HepG2 (cell line): Measurements from ENCODE around the gene RTEL1. TPM values are rescaled to one million over a fixed set of nuclear protein-coding genes. Genes with fewer than 3 reads are reported as not detected.
A peak's percentile ranks its signal among the peaks of the same experiment; 100 is the strongest.

Source experiments
- ATAC-seq: fragments of 200-7000 bp; cut with Tn5 transposase; 3 replicates; pipeline ENCODE4 v1.9.1; 2020; ENCODE audit warnings: mild to moderate bottlenecking, moderate library complexity
- BruUV-seq: library from RNA; stranded (reverse); fragments of 400-500 nt; replicated peaks from 2 replicates; lab custom pipeline; 2021; lab: Mats Ljungman, UMichigan
- CTCF ChIA-PET: fragments of 300-600 bp; formaldehyde crosslinking; extraction: SDS; loops from one replicate; lab custom pipeline; 2021; ENCODE audit warnings: low total read pairs, inconsistent platforms, low intra/inter-chr PET ratio; lab: Yijun Ruan, JAX
- POLR2A ChIA-PET: fragments of 350-600 bp; sonication (Branson Sonifier 250); formaldehyde crosslinking; loops from one replicate; lab custom pipeline; 2020; ENCODE audit warnings: antibody characterized with exemption, inconsistent platforms; lab: Yijun Ruan, JAX
- DNase-seq: peaks from one replicate; pipeline ENCODE4 v3.0.0-alpha.2; 2015; ENCODE audit warnings: low spot score
- FAIRE-seq: peaks from 3 replicates; lab custom pipeline; 2011; peaks lifted over from hg19 to GRCh38; lab: Jason Lieb, UNC
- H2AFZ ChIP-seq: one replicate; pipeline ENCODE4 v1.6.1; 2011; ENCODE audit warnings: low read length, inconsistent platforms
- H3K27ac ChIP-seq: fragments of 300-600 bp; 3 replicates; pipeline ENCODE4 v1.8.0; 2011; ENCODE audit warnings: mixed run types, mild to moderate bottlenecking, mixed read lengths, low read length, inconsistent platforms; ENCODE audit not compliant: insufficient read depth; ENCODE audit errors: extremely low read length
- H3K27me3 ChIP-seq, 2 experiments: fragments of 200-600 bp in 1 of 2; 2 replicates in 1 of 2; 3 replicates in 1 of 2; pipeline versions ENCODE4 v1.6.0 to v1.8.0; 2011; ENCODE audit warnings: low read length in 2 of 2, mild to moderate bottlenecking in 2 of 2, moderate library complexity in 2 of 2, inconsistent platforms in 1 of 2; ENCODE audit not compliant: insufficient read depth in 2 of 2, control insufficient read depth in 1 of 2
- H3K36me3 ChIP-seq, 2 experiments: fragments of 200-600 bp in 1 of 2; replicated peaks in 1 of 2; 2 replicates in 1 of 2; 3 replicates in 1 of 2; pipeline versions ENCODE4 v1.5.1 to v1.8.0; 2011; ENCODE audit warnings: low read length in 2 of 2, inconsistent platforms in 1 of 2; ENCODE audit not compliant: insufficient read depth in 2 of 2, control insufficient read depth in 1 of 2
- H3K4me1 ChIP-seq: 2 replicates; pipeline ENCODE4 v1.5.1; 2012; ENCODE audit warnings: low read length, inconsistent platforms; ENCODE audit not compliant: insufficient read depth
- H3K4me2 ChIP-seq: 2 replicates; pipeline ENCODE4 v1.6.0; 2011; ENCODE audit warnings: low read depth, low read length, inconsistent platforms
- H3K4me3 ChIP-seq, 3 experiments: fragments of 200-600 bp in 1 of 3; sonication (generic), shearing (Covaris generic) in 1 of 3; replicated peaks in 1 of 3; 2 replicates each; pipeline ENCODE4 v1.5.1; 2011 to 2016; ENCODE audit warnings: low read length in 3 of 3, inconsistent platforms in 2 of 3, low read depth in 2 of 3, mild to moderate bottlenecking in 2 of 3, control low read depth in 1 of 3, mixed read lengths in 1 of 3; ENCODE audit not compliant: insufficient read depth in 1 of 3
- H3K79me2 ChIP-seq: one replicate; pipeline ENCODE4 v1.6.1; 2011; ENCODE audit warnings: low read length, inconsistent platforms; ENCODE audit not compliant: insufficient read depth
- H3K9ac ChIP-seq: 2 replicates; pipeline ENCODE4 v1.6.0; 2011; ENCODE audit warnings: mild to moderate bottlenecking, low read depth, low read length, inconsistent platforms; ENCODE audit not compliant: insufficient read depth
- H3K9me3 ChIP-seq: 2 replicates; pipeline ENCODE4 v1.5.1; 2012; ENCODE audit warnings: mild to moderate bottlenecking, low read length
- H4K20me1 ChIP-seq: 2 replicates; pipeline ENCODE4 v1.6.0; 2011; ENCODE audit warnings: inconsistent platforms, mild to moderate bottlenecking, low read length, moderate library complexity; ENCODE audit not compliant: insufficient read depth
- CEBPB ChIP-seq: IDR thresholded peaks from 2 replicates; pipeline ENCODE4 v1.6.1; 2011; ENCODE audit warnings: low read depth, low read length, improper control_type of control experiment, borderline replicate concordance
- E2F2 ChIP-seq: sonication (generic); formaldehyde crosslinking; IDR thresholded peaks from 2 replicates; pipeline ENCODE4 v1.4.0; 2020; ENCODE audit warnings: missing genetic modification reagents, borderline replicate concordance
- ELF3 ChIP-seq: IDR thresholded peaks from 2 replicates; pipeline ENCODE4 v1.6.1; 2016; ENCODE audit warnings: missing genetic modification reagents, missing compliant biosample characterization
- KIAA2018 ChIP-seq: sonication (generic); formaldehyde crosslinking; IDR thresholded peaks from 2 replicates; pipeline ENCODE4 v1.5.0; 2020; ENCODE audit warnings: mild to moderate bottlenecking, missing genetic modification reagents, borderline replicate concordance
- MAZ ChIP-seq, 2 experiments: sonication (generic) in 1 of 2; formaldehyde crosslinking in 1 of 2; IDR thresholded peaks; 2 replicates each; pipeline versions ENCODE4 v1.5.0 to v1.6.1; 2012 to 2020; ENCODE audit warnings: low read depth in 2 of 2, mild to moderate bottlenecking in 2 of 2, borderline replicate concordance in 1 of 2, improper control_type of control experiment in 1 of 2, low read length in 1 of 2, missing genetic modification reagents in 1 of 2, moderate library complexity in 1 of 2
- NKX3-1 ChIP-seq: sonication (generic); formaldehyde crosslinking; IDR thresholded peaks from 2 replicates; pipeline ENCODE4 v1.5.0; 2020; ENCODE audit warnings: missing genetic modification reagents
- PITX1 ChIP-seq: sonication (generic); formaldehyde crosslinking; IDR thresholded peaks from 2 replicates; pipeline ENCODE4 v1.5.1; 2020; ENCODE audit warnings: mild to moderate bottlenecking, missing genetic modification reagents
- SMARCC2 ChIP-seq: fragments of 450-650 bp; IDR thresholded peaks from 2 replicates; pipeline ENCODE4 v1.6.1; 2017; ENCODE audit warnings: antibody characterized with exemption, mild to moderate bottlenecking
- TOE1 ChIP-seq: sonication (generic); formaldehyde crosslinking; IDR thresholded peaks from 2 replicates; pipeline ENCODE4 v1.4.0; 2020; ENCODE audit warnings: mild to moderate bottlenecking, missing genetic modification reagents
- ZMYM2 ChIP-seq: sonication (generic); formaldehyde crosslinking; IDR thresholded peaks from 2 replicates; pipeline ENCODE4 v1.8.0; 2022; ENCODE audit warnings: mild to moderate bottlenecking, missing genetic modification reagents
- ZNF430 ChIP-seq: sonication (generic); formaldehyde crosslinking; IDR thresholded peaks from 2 replicates; pipeline ENCODE4 v1.9.0; 2021; ENCODE audit warnings: mild to moderate bottlenecking, missing genetic modification reagents
- ZNF747 ChIP-seq: sonication (generic); formaldehyde crosslinking; IDR thresholded peaks from 2 replicates; pipeline ENCODE4 v1.8.1; 2023; ENCODE audit warnings: missing genetic modification reagents, mild to moderate bottlenecking, borderline replicate concordance
- WGBS: methylation state at CpG from one replicate; pipeline ENCODE4 v1.1.6; 2017; ENCODE audit warnings: low lambda C conversion rate; 5-methylcytosine and 5-hydroxymethylcytosine counted together
- in situ Hi-C: cut with HindIII; loops from 2 replicates; pipeline ENCODE4 v1.10.0; 2017; ENCODE audit warnings: low pct_unique_long_range_greater_than_20kb; ENCODE audit not compliant: extremely low pct_ligation_motif_present
- intact Hi-C: fragments of 100-400 bp; cut with micrococcal nuclease; formaldehyde crosslinking; loops from one replicate; pipeline ENCODE4 v1.10.0; 2022; ENCODE audit not compliant: unreplicated experiment
- polyA plus RNA-seq, 8 experiments: library from polyadenylated mRNA; depleted of rRNA in 3 of 8; stranded (reverse) in 7 of 8; unstranded in 1 of 8; fragments of >200 nt; fragmentation: Illumina TruSeq in 4 of 8; extraction: Trizol in 4 of 8; gene quantifications; 2 replicates each; pipeline versions ENCODE4 v1.2.1 to v1.2.3, GENCODE V29; 2011 to 2016; ENCODE audit warnings: low read depth in 4 of 8, missing spikeins in 1 of 8, mixed read lengths in 1 of 8; ENCODE audit not compliant: insufficient read depth in 1 of 8
- total RNA-seq, 5 experiments: library from RNA; depleted of rRNA; stranded (reverse); fragments of >200 nt; fragmentation: Illumina TruSeq; extraction: Trizol; gene quantifications; 2 replicates each; pipeline ENCODE4 v1.2.3, GENCODE V29; 2016; ENCODE audit warnings: low read depth in 1 of 5

RTEL1 gene
- total and polyA plus RNA-seq, 2 of the 13 experiments (the other 11 are each of a cell fraction or from before 2014, with no cell fraction given), result 21.8 to 36.4 TPM

GRCh38 chr20:63740627-63741353 lies 82.7 kb downstream of the RTEL1 start:
- H3K36me3 ChIP-seq, result peaks cover 22 to 27% of the 10 kb centered on the region in 2 experiments
- BruUV-seq, result no TSS peak
- no peak overlapping the region for H2AFZ ChIP-seq
- H3K4me3 ChIP-seq, result peak overlapping the region; percentile 61 to 84 (median 83)
- H3K4me2 ChIP-seq, result peak overlapping the region; percentile 95
- intact Hi-C loops (loop anchor here (2.0 to 10.0 kb wide), 3 partner anchors 34 to 124 kb away; partner anchors contain the start of genes ABHD16B, ARFRP1 and TPD52L2), in situ Hi-C loops (loop anchor here (5.0 kb wide), 1 partner anchor 33 kb away; the partner anchor contains the start of genes ARFRP1 and ZGPAT)
- H3K9ac ChIP-seq, result peak overlapping the region; percentile 84
- POLR2A ChIA-PET, result interaction anchor here (0.6 to 2.4 kb wide), 32 partner anchors 9 to 322 kb away, joined by 3 to 41 read pairs (median 4); partner anchors contain the start of genes ARFRP1, DNAJC5, GMEB2 and PRPF6
- 1% methylated on average over 20 of the region's 29 CpGs for WGBS
- CTCF ChIA-PET, result interaction anchor here (1.0 kb wide), 1 partner anchor 34 kb away, joined by 4 read pairs; no protein-coding TSS in a partner anchor
- ATAC-seq (peak; percentile 54), DNase-seq (peak; percentile 95), FAIRE-seq (peak; percentile 72)
- H3K79me2 ChIP-seq, result peaks cover 23% of the 10 kb centered on the region
- H4K20me1 ChIP-seq, result no peaks in the 10 kb centered on the region
- H3K9me3 ChIP-seq, result no peaks in the 10 kb centered on the region
- H3K27me3 ChIP-seq, result no peaks in the 10 kb centered on the region
- peaks cover 64% of the 10 kb centered on the region for H3K4me1 ChIP-seq
- H3K27ac ChIP-seq, result peak overlapping the region; percentile 92
- TF ChIP-seq E2F2 (CRISPR knock-in tag), result peak; percentile 78
- peak; percentile 42 for TF ChIP-seq ZMYM2 (CRISPR knock-in tag)
- TF ChIP-seq ZNF747, result peak; percentile 99; the same call in 1 of the 2 replicates
- peak; percentile 92 for TF ChIP-seq TOE1
- peak; percentile 89 for TF ChIP-seq ZNF430 (CRISPR knock-in tag)
- peak; percentile 93 for TF ChIP-seq PITX1 (CRISPR knock-in tag)
- TF ChIP-seq NKX3-1 (CRISPR knock-in tag), result peak; percentile 93
- no peak for TF ChIP-seq SMARCC2
- TF ChIP-seq CEBPB, result peak; percentile 100
- no peak for TF ChIP-seq KIAA2018 (CRISPR knock-in tag)
- peak; percentile 83 for TF ChIP-seq ELF3 (CRISPR knock-in tag)
- peak; percentile 73 for TF ChIP-seq MAZ (IDR thresholded peaks at IDR 0.05; ENCODE audit: borderline replicate concordance, low read depth, low read length)
- TF ChIP-seq MAZ (CRISPR knock-in tag; IDR thresholded peaks at IDR 0.05; ENCODE audit: low read depth), result peak; percentile 99
